GM03348 (cell line): Measurements from ENCODE around the gene ENTPD7.
"Not testable (repeated sequence)": the region's sequence is repeated elsewhere in the genome, so short reads cannot be mapped to it uniquely, and the experiment has no call there.

Experiments used
- DNase-seq: peaks from one replicate; pipeline ENCODE4 v3.0.0; 2012; ENCODE audit warnings: low spot score

Gene ENTPD7

GRCh38 chr10:99746166-99746565 lies 86.9 kb downstream of the ENTPD7 start:
- DNase-seq = not testable (repeated sequence)

- DNase-seq = no peak
These were observed 89.6 kb downstream of the ENTPD7 start for GRCh38 chr10:99748823-99749451.

- no peak for DNase-seq
These were observed 91.3 kb downstream of the ENTPD7 start for GRCh38 chr10:99750641-99751040.

- DNase-seq = no peak
These were observed 95.4 kb downstream of the ENTPD7 start for GRCh38 chr10:99754670-99755069.
